GM12878 (cell line): Measurements from ENCODE around the gene LEF1. TPM values are rescaled to one million over a fixed set of nuclear protein-coding genes. Genes with fewer than 3 reads are reported as not detected.

Source experiments
- ATAC-seq: fragments of 200-7000 bp; cut with Tn5 transposase; 3 replicates; pipeline ENCODE4 v1.9.1; 2020; ENCODE audit warnings: mild to moderate bottlenecking, moderate library complexity
- BruUV-seq: library from RNA; stranded (reverse); fragments of 400-500 nt; replicated peaks from 2 replicates; lab custom pipeline; 2021; lab: Mats Ljungman, UMichigan
- CTCF ChIA-PET: fragments of 300-600 bp; sonication (Branson Sonifier 250); formaldehyde crosslinking; extraction: SDS; loops from one replicate; lab custom pipeline; 2021; ENCODE audit warnings: inconsistent platforms; lab: Yijun Ruan, JAX
- POLR2A ChIA-PET: fragments of 350-600 bp; formaldehyde crosslinking; extraction: SDS; loops from one replicate; lab custom pipeline; 2021; ENCODE audit warnings: inconsistent platforms; lab: Charles Lee
- RAD21 ChIA-PET: fragments of 300-600 bp; sonication (Branson Sonifier 250); formaldehyde crosslinking; loops from one replicate; lab custom pipeline; 2023; ENCODE audit warnings: antibody characterized with exemption; ENCODE audit not compliant: unreplicated experiment; lab: Charles Lee
- SMC1A ChIA-PET: fragments of 300-600 bp; sonication (Branson Sonifier 250); formaldehyde crosslinking; loops from one replicate; lab custom pipeline; 2023; ENCODE audit not compliant: unreplicated experiment, uncharacterized antibody; lab: Charles Lee
- DNase-seq: peaks from one replicate; pipeline ENCODE4 v3.0.0-alpha.2; 2011; ENCODE audit warnings: low read depth, low spot score
- FAIRE-seq: peaks from 3 replicates; lab custom pipeline; 2011; peaks lifted over from hg19 to GRCh38; lab: Jason Lieb, UNC
- H2AFZ ChIP-seq: 2 replicates; pipeline ENCODE4 v1.6.0; 2011; ENCODE audit warnings: low read depth, low read length, control low read depth; ENCODE audit not compliant: control insufficient read depth
- H3K27ac ChIP-seq: 2 replicates; pipeline ENCODE4 v1.5.1; 2011; ENCODE audit warnings: control low read depth; ENCODE audit not compliant: control insufficient read depth, insufficient read depth
- H3K27me3 ChIP-seq, 2 experiments: replicated peaks in 1 of 2; 2 replicates each; pipeline versions ENCODE4 v1.6.0 to v1.6.1; 2011; ENCODE audit warnings: low read length in 1 of 2; ENCODE audit not compliant: control insufficient read depth in 2 of 2, insufficient read depth in 2 of 2
- H3K36me3 ChIP-seq, 2 experiments: 2 replicates each; pipeline ENCODE4 v1.5.1; 2011; ENCODE audit warnings: low read length in 1 of 2; ENCODE audit not compliant: control insufficient read depth in 2 of 2, insufficient read depth in 2 of 2
- H3K4me1 ChIP-seq: 2 replicates; pipeline ENCODE4 v1.6.1; 2011; ENCODE audit warnings: mild to moderate bottlenecking, low read length, moderate library complexity, mixed read lengths; ENCODE audit not compliant: control insufficient read depth, insufficient read depth
- H3K4me2 ChIP-seq: 2 replicates; pipeline ENCODE4 v1.6.0; 2011; ENCODE audit warnings: control low read depth; ENCODE audit not compliant: control insufficient read depth, insufficient read depth
- H3K4me3 ChIP-seq: fragments of 200-600 bp; sonication (generic); 2 replicates; pipeline ENCODE4 v1.5.1; 2016
- H3K79me2 ChIP-seq: 2 replicates; pipeline ENCODE4 v1.6.0; 2011; ENCODE audit warnings: low read length; ENCODE audit not compliant: control insufficient read depth, insufficient read depth
- H3K9ac ChIP-seq: 2 replicates; pipeline ENCODE4 v1.8.0; 2011; ENCODE audit warnings: low read length, control low read depth, mixed read lengths; ENCODE audit not compliant: control insufficient read depth, insufficient read depth
- H3K9me3 ChIP-seq: replicated peaks from 3 replicates; pipeline ENCODE4 v1.5.1; 2011; ENCODE audit warnings: mild to moderate bottlenecking, low read length; ENCODE audit not compliant: control insufficient read depth, insufficient read depth
- H4K20me1 ChIP-seq: 2 replicates; pipeline ENCODE4 v1.6.0; 2011; ENCODE audit not compliant: control insufficient read depth, insufficient read depth
- EGR1 ChIP-seq, 2 experiments: IDR thresholded peaks; 1 replicate in 1 of 2; 2 replicates in 1 of 2; pipeline ENCODE4 v1.6.1; 2011 to 2012; ENCODE audit warnings: low read depth in 2 of 2, low read length in 2 of 2, borderline replicate concordance in 1 of 2, mild to moderate bottlenecking in 1 of 2, moderate library complexity in 1 of 2
- SMAD1 ChIP-seq: fragments of 450-650 bp; IDR thresholded peaks from 2 replicates; pipeline ENCODE4 v1.6.1; 2018; ENCODE audit warnings: mild to moderate bottlenecking, low read depth; ENCODE audit not compliant: partially characterized antibody
- WGBS: methylation state at CpG from one replicate; pipeline ENCODE4 v1.1.6; 2016; ENCODE audit warnings: low lambda C conversion rate; ENCODE audit not compliant: insufficient replicate concordance, insufficient coverage; ENCODE audit errors: missing lambda C conversion rate; 5-methylcytosine and 5-hydroxymethylcytosine counted together
- in situ Hi-C: fragments of 300-500 bp; cut with MboI; formaldehyde crosslinking; loops from 9 replicates; pipeline ENCODE4 v1.14.3; 2018; ENCODE audit warnings: mixed read lengths
- intact Hi-C: fragments of 100-400 bp; cut with micrococcal nuclease; formaldehyde crosslinking; loops from one replicate; pipeline ENCODE4 v1.14.2; 2022; ENCODE audit not compliant: unreplicated experiment
- polyA plus RNA-seq, 11 experiments: library from polyadenylated mRNA; depleted of rRNA in 4 of 11; unstranded in 6 of 11; stranded (reverse) in 5 of 11; fragments of >200 nt; fragmentation: Nextera tagmentation in 4 of 11; fragmentation: Illumina TruSeq in 1 of 11; extraction: Ambion mirVana in 4 of 11; extraction: Trizol in 1 of 11; gene quantifications; 1 replicate in 1 of 11; 2 replicates in 10 of 11; pipeline versions ENCODE4 v1.2.1 to v1.2.3, GENCODE V29; 2011 to 2016; ENCODE audit warnings: inconsistent platforms in 2 of 11, missing spikeins in 2 of 11, low read depth in 1 of 11
- total RNA-seq, 4 experiments: library from RNA; depleted of rRNA in 3 of 4; stranded (reverse); fragments of >200 nt in 3 of 4; fragmentation: Illumina TruSeq in 1 of 4; extraction: Trizol in 1 of 4; gene quantifications; 2 replicates each; pipeline versions ENCODE4 v1.2.1 to v1.2.3, GENCODE V29; 2013 to 2021
- TF ChIP-seq, protein P1 (sequence below): fragments of 450-650 bp; IDR thresholded peaks from 2 replicates; pipeline ENCODE4 v1.6.1; 2017; ENCODE audit warnings: mild to moderate bottlenecking
- TF ChIP-seq, protein P2 (sequence below), 3 experiments: IDR thresholded peaks in 2 of 3; conservative IDR thresholded peaks in 1 of 3; 2 replicates each; pipeline ENCODE4 v1.5.1; 2011; ENCODE audit warnings: low read depth in 3 of 3, low read length in 3 of 3, mild to moderate bottlenecking in 3 of 3, control low read depth in 2 of 3, moderate library complexity in 2 of 3, inconsistent platforms in 1 of 3, mixed read lengths in 1 of 3; ENCODE audit not compliant: control insufficient read depth in 2 of 3, insufficient read depth in 1 of 3; ENCODE audit errors: extremely low read depth in 1 of 3

Gene LEF1
- total and polyA plus RNA-seq, 10 of the 15 experiments (the other 5 are each of a cell fraction or from before 2014, with no cell fraction given), result 10.2 to 38.1 (median 19.5) TPM

GRCh38 chr4:108006361-108006760 is 162.4 kb downstream of the LEF1 start:
- POLR2A ChIA-PET, result no interaction called here
- ATAC-seq (no peak), DNase-seq (no peak), FAIRE-seq (no peak)
- Histone ChIP-seq H3K4me1 (no peaks in the 10 kb centered on the region), H3K27me3 (no peaks in the 10 kb centered on the region), H2AFZ (no peak overlapping the region), H3K4me3 (no peak overlapping the region), H3K9ac (no peak overlapping the region), H3K79me2 (no peaks in the 10 kb centered on the region), H3K27ac (no peak overlapping the region), H3K4me2 (no peak overlapping the region), H4K20me1 (no peaks in the 10 kb centered on the region), H3K9me3 (no peaks in the 10 kb centered on the region), H3K36me3 (peaks cover 0 to 6% of the 10 kb centered on the region in 2 experiments; a peak in 1 of 4 replicates)
- RAD21 ChIA-PET, result interaction anchor here (1.0 kb wide), 1 partner anchor 13 kb away, joined by 4 read pairs; no protein-coding TSS in a partner anchor
- CTCF ChIA-PET, result interaction anchor here (1.8 kb wide), 1 partner anchor 13 kb away, joined by 6 read pairs; no protein-coding TSS in a partner anchor
- no TSS peak for BruUV-seq
- SMC1A ChIA-PET, result interaction anchor here (1.5 kb wide), 1 partner anchor 13 kb away, joined by 3 read pairs; no protein-coding TSS in a partner anchor
- TF ChIP-seq, protein P1, sequence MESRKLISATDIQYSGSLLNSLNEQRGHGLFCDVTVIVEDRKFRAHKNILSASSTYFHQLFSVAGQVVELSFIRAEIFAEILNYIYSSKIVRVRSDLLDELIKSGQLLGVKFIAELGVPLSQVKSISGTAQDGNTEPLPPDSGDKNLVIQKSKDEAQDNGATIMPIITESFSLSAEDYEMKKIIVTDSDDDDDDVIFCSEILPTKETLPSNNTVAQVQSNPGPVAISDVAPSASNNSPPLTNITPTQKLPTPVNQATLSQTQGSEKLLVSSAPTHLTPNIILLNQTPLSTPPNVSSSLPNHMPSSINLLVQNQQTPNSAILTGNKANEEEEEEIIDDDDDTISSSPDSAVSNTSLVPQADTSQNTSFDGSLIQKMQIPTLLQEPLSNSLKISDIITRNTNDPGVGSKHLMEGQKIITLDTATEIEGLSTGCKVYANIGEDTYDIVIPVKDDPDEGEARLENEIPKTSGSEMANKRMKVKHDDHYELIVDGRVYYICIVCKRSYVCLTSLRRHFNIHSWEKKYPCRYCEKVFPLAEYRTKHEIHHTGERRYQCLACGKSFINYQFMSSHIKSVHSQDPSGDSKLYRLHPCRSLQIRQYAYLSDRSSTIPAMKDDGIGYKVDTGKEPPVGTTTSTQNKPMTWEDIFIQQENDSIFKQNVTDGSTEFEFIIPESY, result no peak
- intact Hi-C loops (no loop called here), in situ Hi-C loops (no loop called here)

DNA sequence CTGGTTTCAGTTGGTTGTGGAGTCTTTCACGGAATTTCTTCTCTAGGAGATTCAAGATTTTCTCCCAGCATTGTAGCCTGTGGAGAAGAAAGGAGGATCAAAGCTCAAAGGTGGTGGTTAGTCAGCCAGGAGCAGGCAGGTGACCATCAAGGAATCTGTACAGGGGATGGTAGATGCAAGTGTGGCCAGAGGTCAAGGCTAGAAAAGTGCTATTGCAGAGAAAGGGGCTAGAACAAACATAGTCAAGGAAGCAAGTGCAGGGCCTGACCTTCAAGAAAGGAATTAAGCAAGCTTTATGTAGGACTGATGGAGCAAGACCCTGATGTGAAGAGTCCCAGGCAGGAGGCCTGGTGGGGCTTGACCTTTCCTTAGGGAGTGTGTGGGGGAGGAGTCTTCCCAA is 162.9 kb downstream of the LEF1 start:
- no peaks in the 10 kb centered on the region for H4K20me1 ChIP-seq
- no peak overlapping the region for H3K4me2 ChIP-seq
- no peak overlapping the region for H3K4me3 ChIP-seq
- TF ChIP-seq SMAD1 (no peak), EGR1 (IDR thresholded peaks at IDR 0.05; ENCODE audit: borderline replicate concordance in 1 of 2, low read depth in 2 of 2, low read length in 2 of 2) (no peak)
- TF ChIP-seq, protein P2, sequence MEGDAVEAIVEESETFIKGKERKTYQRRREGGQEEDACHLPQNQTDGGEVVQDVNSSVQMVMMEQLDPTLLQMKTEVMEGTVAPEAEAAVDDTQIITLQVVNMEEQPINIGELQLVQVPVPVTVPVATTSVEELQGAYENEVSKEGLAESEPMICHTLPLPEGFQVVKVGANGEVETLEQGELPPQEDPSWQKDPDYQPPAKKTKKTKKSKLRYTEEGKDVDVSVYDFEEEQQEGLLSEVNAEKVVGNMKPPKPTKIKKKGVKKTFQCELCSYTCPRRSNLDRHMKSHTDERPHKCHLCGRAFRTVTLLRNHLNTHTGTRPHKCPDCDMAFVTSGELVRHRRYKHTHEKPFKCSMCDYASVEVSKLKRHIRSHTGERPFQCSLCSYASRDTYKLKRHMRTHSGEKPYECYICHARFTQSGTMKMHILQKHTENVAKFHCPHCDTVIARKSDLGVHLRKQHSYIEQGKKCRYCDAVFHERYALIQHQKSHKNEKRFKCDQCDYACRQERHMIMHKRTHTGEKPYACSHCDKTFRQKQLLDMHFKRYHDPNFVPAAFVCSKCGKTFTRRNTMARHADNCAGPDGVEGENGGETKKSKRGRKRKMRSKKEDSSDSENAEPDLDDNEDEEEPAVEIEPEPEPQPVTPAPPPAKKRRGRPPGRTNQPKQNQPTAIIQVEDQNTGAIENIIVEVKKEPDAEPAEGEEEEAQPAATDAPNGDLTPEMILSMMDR (IDR thresholded peaks at IDR 0.05 in 2 of 3, conservative IDR thresholded peaks at IDR 0.05 in 1 of 3; ENCODE audit: control insufficient read depth in 2 of 3, extremely low read depth in 1 of 3, insufficient read depth in 1 of 3, low read depth in 3 of 3, low read length in 3 of 3), result no peak
- TF ChIP-seq, all 136 proteins: peak for 0
- no peaks in the 10 kb centered on the region for H3K9me3 ChIP-seq
- H2AFZ ChIP-seq, result no peak overlapping the region
- H3K27me3 ChIP-seq, result no peaks in the 10 kb centered on the region
- FAIRE-seq, result no peak
- SMC1A ChIA-PET, result interaction anchor here (1.5 kb wide), 1 partner anchor 14 kb away, joined by 3 read pairs; no protein-coding TSS in a partner anchor
- H3K4me1 ChIP-seq, result no peaks in the 10 kb centered on the region
- DNase-seq, result no peak
- RAD21 ChIA-PET, result interaction anchor here (0.7 to 1.0 kb wide), 2 partner anchors 13 to 567 kb away, joined by 4 read pairs; no protein-coding TSS in a partner anchor
- H3K9ac ChIP-seq, result no peak overlapping the region
- no peaks in the 10 kb centered on the region for H3K79me2 ChIP-seq
- BruUV-seq, result no TSS peak
- in situ Hi-C loops (no loop called here), intact Hi-C loops (no loop called here)
- no peak for ATAC-seq
- H3K36me3 ChIP-seq, result peaks cover 0 to 6% of the 10 kb centered on the region in 2 experiments; a peak in 1 of 4 replicates
- POLR2A ChIA-PET, result no interaction called here
- 87% methylated on average over 1 of the region's 1 CpG for WGBS
- no peak overlapping the region for H3K27ac ChIP-seq
- CTCF ChIA-PET, result interaction anchor here (1.8 kb wide), 1 partner anchor 13 kb away, joined by 6 read pairs; no protein-coding TSS in a partner anchor
